PC-9 (cell line): ENCODE results near the gene FANCM. TPM values are rescaled to one million over a fixed set of nuclear protein-coding genes. Genes with fewer than 3 reads are reported as not detected.

Experiments
- BruUV-seq: library from RNA; stranded (reverse); fragments of 400-500 nt; replicated peaks from 2 replicates; lab custom pipeline; 2021; lab: Mats Ljungman, UMichigan
- CTCF ChIA-PET: fragments of 300-600 bp; sonication (Branson Sonifier 250); formaldehyde crosslinking; loops from one replicate; lab custom pipeline; 2022; ENCODE audit warnings: antibody characterized with exemption; lab: Charles Lee
- POLR2A ChIA-PET: fragments of 300-600 bp; sonication (Branson Sonifier 250); formaldehyde crosslinking; loops from one replicate; lab custom pipeline; 2022; ENCODE audit warnings: antibody characterized with exemption; ENCODE audit not compliant: unreplicated experiment; lab: Charles Lee
- DNase-seq, 2 experiments: peaks; one replicate each; pipeline versions ENCODE4 v3.0.0 to v3.0.0-alpha.2; 2015 to 2022; ENCODE audit warnings: mixed read lengths in 1 of 2
- H2AFZ ChIP-seq: fragments of 200-600 bp; sonication (generic); 2 replicates; pipeline ENCODE4 v1.8.1; 2017; ENCODE audit warnings: antibody characterized with exemption
- H3F3A ChIP-seq: fragments of 200-600 bp; sonication (generic); 2 replicates; pipeline ENCODE4 v1.8.1; 2017; ENCODE audit warnings: antibody characterized with exemption, mild to moderate bottlenecking, low read depth; ENCODE audit not compliant: insufficient read depth
- H3K27ac ChIP-seq: fragments of 200-600 bp; sonication (generic); 2 replicates; pipeline ENCODE4 v1.6.1; 2016; ENCODE audit warnings: mixed run types
- H3K27me3 ChIP-seq: fragments of 200-600 bp; sonication (generic); 2 replicates; pipeline ENCODE4 v1.6.1; 2016; ENCODE audit warnings: low read depth, mixed run types; ENCODE audit not compliant: insufficient read depth
- H3K36me3 ChIP-seq: fragments of 200-600 bp; sonication (generic); 2 replicates; pipeline ENCODE4 v1.6.1; 2016; ENCODE audit warnings: low read depth, mixed run types
- H3K4me1 ChIP-seq: fragments of 200-600 bp; sonication (generic); replicated peaks from 2 replicates; pipeline ENCODE4 v1.6.1; 2016; ENCODE audit warnings: mixed run types; ENCODE audit not compliant: insufficient read depth
- H3K4me2 ChIP-seq: fragments of 200-600 bp; sonication (generic); 2 replicates; pipeline ENCODE4 v1.6.1; 2017; ENCODE audit warnings: mixed run types
- H3K4me3 ChIP-seq: fragments of 200-600 bp; sonication (generic); 2 replicates; pipeline ENCODE4 v1.6.1; 2016; ENCODE audit warnings: mixed run types
- H3K79me2 ChIP-seq: fragments of 200-600 bp; sonication (generic); 2 replicates; pipeline ENCODE4 v1.6.1; 2017; ENCODE audit warnings: low read depth, mixed run types
- H3K9me2 ChIP-seq: fragments of 200-600 bp; sonication (generic); 2 replicates; pipeline ENCODE4 v1.8.1; 2017; ENCODE audit warnings: mild to moderate bottlenecking; ENCODE audit not compliant: insufficient read depth
- H3K9me3 ChIP-seq: fragments of 200-600 bp; sonication (generic); 2 replicates; pipeline ENCODE4 v1.8.1; 2016; ENCODE audit warnings: low read depth; ENCODE audit not compliant: insufficient read depth
- H4K20me1 ChIP-seq: fragments of 200-600 bp; sonication (generic); 2 replicates; pipeline ENCODE4 v1.8.1; 2017; ENCODE audit not compliant: insufficient read depth
- EZH2 ChIP-seq: fragments of 200-600 bp; sonication (generic); IDR thresholded peaks from 2 replicates; pipeline ENCODE4 v1.8.0; 2017; ENCODE audit warnings: antibody characterized with exemption, low read depth
- intact Hi-C: fragments of 100-400 bp; cut with micrococcal nuclease; formaldehyde crosslinking; loops from one replicate; pipeline ENCODE4 v1.10.0; 2022; ENCODE audit not compliant: unreplicated experiment
- total RNA-seq: library from RNA; stranded (reverse); gene quantifications from 2 replicates; pipeline ENCODE4 v1.2.3, GENCODE V29; 2021
- TF ChIP-seq, protein P1 (sequence below): fragments of 200-600 bp; sonication (generic); conservative IDR thresholded peaks from 2 replicates; pipeline ENCODE4 v1.6.1; 2017; ENCODE audit warnings: mixed run types, antibody characterized with exemption, mild to moderate bottlenecking, moderate library complexity

FANCM gene
- total RNA-seq, 1 experiment from 2014 or later = 9.9 TPM

GRCh38 chr14:45091710-45092109 is 44.0 kb upstream of the FANCM start:
- no TSS peak for BruUV-seq
- intact Hi-C loops = no loop called here

DNA sequence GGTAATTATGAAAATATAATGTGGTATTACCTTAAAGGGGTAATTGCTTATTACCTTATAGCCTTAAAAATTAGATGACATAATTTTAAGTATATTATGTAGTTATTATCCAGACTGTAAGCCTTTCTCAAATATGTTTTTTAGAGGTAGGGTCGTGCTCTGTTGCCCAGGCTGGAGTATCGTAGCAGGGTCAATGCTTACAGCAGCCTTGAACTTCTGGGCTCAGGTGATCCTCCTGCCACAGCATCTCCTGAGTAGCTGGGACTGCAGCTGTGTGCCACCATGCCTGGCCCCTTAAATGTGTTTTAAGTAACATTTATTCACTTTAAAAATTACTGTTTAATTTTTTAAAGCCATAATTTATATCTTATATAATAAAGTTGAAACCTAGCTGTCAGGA is 41.5 kb upstream of the FANCM start:
- no peak for DNase-seq
- ChIA-PET POLR2A (interaction anchor here (0.6 kb wide), 1 partner anchor 113 kb away, joined by 3 read pairs; no protein-coding TSS in a partner anchor), CTCF (no interaction called here)
- Histone ChIP-seq H3K4me2 (no peak overlapping the region), H3K79me2 (peaks cover 56% of the 10 kb centered on the region), H3K4me3 (no peak overlapping the region), H3K36me3 (peaks cover 31% of the 10 kb centered on the region), H3K4me1 (peaks cover 11% of the 10 kb centered on the region; the same call in 1 of the 2 replicates), H3K27ac (no peak overlapping the region), H4K20me1 (peaks cover 27% of the 10 kb centered on the region), H3K9me3 (no peaks in the 10 kb centered on the region; the same call in 1 of the 2 replicates), H3K27me3 (no peaks in the 10 kb centered on the region), H3K9me2 (no peaks in the 10 kb centered on the region), H2AFZ (no peak overlapping the region), H3F3A (peaks cover 3% of the 10 kb centered on the region; the same call in 1 of the 2 replicates)
- BruUV-seq = no TSS peak
- TF ChIP-seq, protein P1, sequence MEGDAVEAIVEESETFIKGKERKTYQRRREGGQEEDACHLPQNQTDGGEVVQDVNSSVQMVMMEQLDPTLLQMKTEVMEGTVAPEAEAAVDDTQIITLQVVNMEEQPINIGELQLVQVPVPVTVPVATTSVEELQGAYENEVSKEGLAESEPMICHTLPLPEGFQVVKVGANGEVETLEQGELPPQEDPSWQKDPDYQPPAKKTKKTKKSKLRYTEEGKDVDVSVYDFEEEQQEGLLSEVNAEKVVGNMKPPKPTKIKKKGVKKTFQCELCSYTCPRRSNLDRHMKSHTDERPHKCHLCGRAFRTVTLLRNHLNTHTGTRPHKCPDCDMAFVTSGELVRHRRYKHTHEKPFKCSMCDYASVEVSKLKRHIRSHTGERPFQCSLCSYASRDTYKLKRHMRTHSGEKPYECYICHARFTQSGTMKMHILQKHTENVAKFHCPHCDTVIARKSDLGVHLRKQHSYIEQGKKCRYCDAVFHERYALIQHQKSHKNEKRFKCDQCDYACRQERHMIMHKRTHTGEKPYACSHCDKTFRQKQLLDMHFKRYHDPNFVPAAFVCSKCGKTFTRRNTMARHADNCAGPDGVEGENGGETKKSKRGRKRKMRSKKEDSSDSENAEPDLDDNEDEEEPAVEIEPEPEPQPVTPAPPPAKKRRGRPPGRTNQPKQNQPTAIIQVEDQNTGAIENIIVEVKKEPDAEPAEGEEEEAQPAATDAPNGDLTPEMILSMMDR = no peak
- TF ChIP-seq EZH2 = no peak
- intact Hi-C loops = no loop called here

More at GRCh38 chr14:45091710-45092109, 44.0 kb upstream of the FANCM start:
- H3K27ac ChIP-seq = no peak overlapping the region
- peaks cover 19% of the 10 kb centered on the region for H3K4me1 ChIP-seq
- no peak overlapping the region for H3K4me3 ChIP-seq
- H2AFZ ChIP-seq = no peak overlapping the region
- peaks cover 3% of the 10 kb centered on the region; the same call in 1 of the 2 replicates for H3F3A ChIP-seq
- TF ChIP-seq, protein P1 = no peak
- no peak for TF ChIP-seq EZH2
- H3K36me3 ChIP-seq = peaks cover 26% of the 10 kb centered on the region
- CTCF ChIA-PET = no interaction called here
- H3K79me2 ChIP-seq = peaks cover 82% of the 10 kb centered on the region
- H3K4me2 ChIP-seq = no peak overlapping the region
- no peaks in the 10 kb centered on the region for H3K9me2 ChIP-seq
- DNase-seq = no peak
- POLR2A ChIA-PET = no interaction called here
- no peaks in the 10 kb centered on the region; the same call in 1 of the 2 replicates for H3K9me3 ChIP-seq
- no peaks in the 10 kb centered on the region for H3K27me3 ChIP-seq
- H4K20me1 ChIP-seq = peaks cover 41% of the 10 kb centered on the region

- intact Hi-C loops = no loop called here
- CTCF ChIA-PET = no interaction called here
- H3K27me3 ChIP-seq = no peaks in the 10 kb centered on the region
- BruUV-seq = no TSS peak
- no peak for DNase-seq
- no peak for TF ChIP-seq EZH2
- TF ChIP-seq, protein P1 = no peak
- H3K4me2 ChIP-seq = no peak overlapping the region
- no peaks in the 10 kb centered on the region for H3K9me2 ChIP-seq
- H3K36me3 ChIP-seq = peaks cover 35% of the 10 kb centered on the region
- H3F3A ChIP-seq = 0 out of 2 replicates have a peak, but pooled peaks cover 3% of the 10 kb centered on the region
- H3K9me3 ChIP-seq = no peaks in the 10 kb centered on the region; the same call in 1 of the 2 replicates
- no peak overlapping the region for H3K27ac ChIP-seq
- H3K79me2 ChIP-seq = peaks cover 48% of the 10 kb centered on the region
- H3K4me1 ChIP-seq = peaks cover 3% of the 10 kb centered on the region; the same call in 1 of the 2 replicates
- H2AFZ ChIP-seq = no peak overlapping the region
- POLR2A ChIA-PET = no interaction called here
- peaks cover 19% of the 10 kb centered on the region for H4K20me1 ChIP-seq
- H3K4me3 ChIP-seq = no peak overlapping the region
These were observed 40.6 kb upstream of the FANCM start for GRCh38 chr14:45095143-45095542.
